HG02884 (cell line): ENCODE results near the gene FBXW2.

Experiments used
- ATAC-seq: cut with Tn5 transposase; IDR thresholded peaks from one replicate; pipeline ENCODE4 v1.9.1; 2021; ENCODE audit warnings: mild to moderate bottlenecking, moderate library complexity; ENCODE audit not compliant: unreplicated experiment

The FBXW2 gene

DNA sequence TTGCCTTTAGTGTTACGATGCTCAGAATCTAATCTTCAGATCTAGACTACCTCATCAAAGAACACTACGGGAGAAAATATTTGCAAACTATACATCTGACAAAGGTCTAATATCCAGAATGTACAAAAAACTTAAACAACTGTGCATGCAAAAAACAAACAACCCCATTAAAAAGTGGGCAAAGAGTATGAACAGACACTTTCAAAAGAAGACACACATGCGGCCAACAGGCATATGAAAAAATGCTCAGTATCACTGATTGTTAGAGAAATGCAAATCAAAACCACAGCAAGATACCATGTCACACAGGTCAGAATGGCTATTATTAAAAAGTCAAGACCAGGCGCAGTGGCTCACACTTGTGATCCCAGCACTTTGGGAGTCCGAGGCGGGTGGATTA, 47.9 kb downstream of the FBXW2 start:
- no peak for ATAC-seq

- no peak for ATAC-seq
Observed at GRCh38 chr9:120742951-120743416, 50.2 kb downstream of the FBXW2 start.

DNA sequence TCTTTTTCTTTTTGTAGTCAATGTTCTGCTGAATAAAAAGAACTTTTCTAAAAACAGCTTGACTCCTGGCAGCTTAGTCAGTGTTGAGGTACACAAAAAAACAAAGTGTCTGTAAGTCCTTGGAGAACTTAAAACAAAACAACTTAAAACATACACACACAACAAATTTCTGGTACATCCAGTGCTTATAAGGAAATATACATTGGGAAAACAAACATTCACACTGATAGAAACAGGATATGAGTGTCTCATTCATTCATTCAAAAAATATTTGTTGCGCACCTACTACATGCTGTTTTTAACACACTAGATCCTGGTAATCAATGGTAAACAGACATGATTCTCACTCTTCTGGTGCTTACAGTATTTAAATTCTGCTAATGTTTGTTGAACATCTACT, 51.5 kb downstream of the FBXW2 start:
- no peak for ATAC-seq

DNA sequence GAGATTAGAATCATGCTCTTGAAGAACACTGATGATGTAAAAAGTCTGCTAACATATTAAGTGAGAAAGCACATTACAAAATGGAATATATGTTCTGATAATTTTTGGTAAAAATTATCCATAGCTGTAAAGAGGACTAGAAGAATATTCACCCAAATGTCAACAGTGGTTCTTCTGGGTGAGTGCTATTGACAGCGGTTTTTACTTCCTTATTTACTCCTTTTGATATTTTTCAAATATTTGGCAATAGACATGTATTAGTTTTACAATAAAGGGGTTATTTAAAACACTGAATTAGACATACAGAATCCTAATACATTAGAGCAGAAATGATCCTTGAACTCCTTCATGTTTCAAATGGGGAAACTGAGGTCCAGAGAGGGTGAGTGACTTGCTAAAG, 52.0 kb downstream of the FBXW2 start:
- no peak for ATAC-seq

DNA sequence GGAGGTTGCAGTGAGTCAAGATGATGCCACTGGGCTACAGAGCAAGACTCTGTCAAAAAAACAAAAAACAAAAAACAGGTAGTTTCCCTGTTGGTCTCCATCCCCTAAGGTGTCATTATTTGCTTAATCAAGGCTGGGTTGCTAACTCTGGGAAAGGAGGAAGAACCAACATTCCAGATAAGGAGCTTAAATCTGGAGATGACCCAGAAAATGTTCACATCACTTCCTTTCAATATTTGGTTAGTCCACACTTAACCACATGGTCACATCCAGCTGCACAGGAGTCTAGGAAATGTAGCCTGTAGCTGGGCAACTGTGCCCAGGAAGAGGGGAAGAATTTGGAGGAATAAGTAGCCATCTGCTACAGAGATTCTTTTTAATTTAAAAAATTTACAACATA, 53.1 kb downstream of the FBXW2 start:
- ATAC-seq, result no peak

- no peak for ATAC-seq
Observed at GRCh38 chr9:120737416-120738165, 55.6 kb downstream of the FBXW2 start.

GRCh38 chr9:120736881-120737280, 56.3 kb downstream of the FBXW2 start:
- no peak for ATAC-seq

DNA sequence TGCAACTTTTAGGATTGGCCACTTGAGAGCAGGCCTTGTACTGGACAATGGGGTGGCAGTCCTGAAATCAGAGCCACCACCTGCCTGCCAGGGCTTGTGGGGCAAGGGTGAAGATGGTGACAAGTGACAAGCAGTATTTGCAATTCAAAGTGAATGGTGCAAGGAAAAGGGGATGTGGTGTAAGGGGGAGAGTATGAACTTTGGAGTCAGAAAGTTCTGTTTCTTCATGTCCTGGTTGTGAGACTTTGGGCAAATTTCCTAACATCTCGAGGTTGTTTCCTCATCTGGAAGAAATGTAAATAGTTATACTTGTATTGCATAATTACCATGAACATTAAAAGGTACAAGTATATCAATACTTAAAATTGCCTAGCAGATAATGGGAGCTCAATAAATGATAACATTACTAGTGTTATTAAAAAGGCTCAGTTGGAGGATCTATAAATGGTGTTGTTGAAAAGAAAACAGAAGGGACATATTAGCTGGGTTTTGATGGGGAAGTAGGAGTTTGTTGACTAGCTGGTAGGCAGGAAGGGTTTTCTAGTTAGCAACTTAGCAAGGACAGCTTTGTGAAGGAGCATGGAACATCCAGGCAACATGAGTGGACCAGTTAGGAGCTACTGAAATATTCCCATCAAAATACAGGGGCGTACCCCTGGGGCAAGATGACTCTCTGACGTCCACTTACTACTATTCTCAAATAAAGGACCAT, 57.6 kb downstream of the FBXW2 start:
- ATAC-seq, result no peak

DNA sequence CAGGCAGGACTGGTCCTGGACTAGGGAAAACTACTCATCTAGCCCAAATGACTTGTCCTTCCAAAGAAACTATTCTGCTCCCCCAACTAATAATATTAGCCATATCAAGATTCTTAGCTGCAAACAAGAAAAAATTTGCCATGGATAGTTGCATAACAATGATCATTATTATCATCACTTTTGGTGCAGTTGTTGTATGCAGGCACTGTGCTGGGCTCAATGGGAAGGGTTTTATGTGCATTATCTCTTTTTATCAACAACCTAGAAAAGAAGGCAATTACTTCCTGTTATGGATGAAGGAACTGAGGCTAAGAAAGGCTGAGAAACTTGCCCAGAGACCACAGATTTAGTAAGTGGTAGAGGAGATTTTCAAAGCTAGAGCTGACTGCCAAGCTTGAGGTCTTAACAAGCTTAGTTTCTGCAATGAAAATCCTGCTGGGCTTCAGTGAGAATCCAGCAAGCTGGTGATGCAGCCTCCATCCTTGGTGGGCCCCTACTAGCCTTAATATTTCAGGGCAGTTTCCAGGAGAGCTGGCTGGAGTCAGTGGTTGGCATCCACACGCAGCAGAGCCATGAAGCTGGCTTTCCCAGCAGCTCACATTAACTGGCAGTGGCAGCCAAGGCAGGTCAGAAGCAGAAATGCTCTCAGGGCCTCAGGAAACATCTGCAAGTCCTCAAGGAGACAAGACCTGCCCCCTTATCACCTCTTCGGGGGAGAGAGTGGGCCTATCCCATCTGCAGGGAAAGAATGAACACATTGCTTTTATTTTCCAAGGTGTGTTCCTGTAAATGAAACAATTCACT, 58.4 kb downstream of the FBXW2 start:
- ATAC-seq, result no peak

DNA sequence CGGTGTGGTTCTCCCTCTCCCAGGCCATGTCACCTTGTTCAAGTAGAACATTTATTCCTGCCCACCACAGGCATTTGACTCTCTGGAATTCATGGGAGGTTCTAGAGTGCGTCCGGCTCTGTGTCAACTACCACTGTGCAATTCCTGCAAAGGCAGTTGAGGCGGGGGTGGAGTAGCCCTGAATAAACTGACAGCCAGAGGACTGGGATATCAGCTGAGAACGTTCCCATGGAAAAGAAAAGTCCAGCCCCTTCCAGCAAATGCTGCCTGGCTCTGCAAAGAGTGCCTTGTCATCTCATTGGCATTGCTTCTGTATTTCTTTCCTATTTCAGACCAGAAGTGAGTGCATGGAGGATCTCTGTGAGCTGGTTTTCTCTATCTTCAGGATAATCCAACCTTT, 60.0 kb downstream of the FBXW2 start:
- no peak for ATAC-seq

GRCh38 chr9:120730654-120731514, 62.3 kb downstream of the FBXW2 start:
- no peak for ATAC-seq

GRCh38 chr9:120729791-120730241, 63.4 kb downstream of the FBXW2 start:
- no peak for ATAC-seq

- ATAC-seq, result no peak
Observed at GRCh38 chr9:120726484-120726883, 66.7 kb downstream of the FBXW2 start.

DNA sequence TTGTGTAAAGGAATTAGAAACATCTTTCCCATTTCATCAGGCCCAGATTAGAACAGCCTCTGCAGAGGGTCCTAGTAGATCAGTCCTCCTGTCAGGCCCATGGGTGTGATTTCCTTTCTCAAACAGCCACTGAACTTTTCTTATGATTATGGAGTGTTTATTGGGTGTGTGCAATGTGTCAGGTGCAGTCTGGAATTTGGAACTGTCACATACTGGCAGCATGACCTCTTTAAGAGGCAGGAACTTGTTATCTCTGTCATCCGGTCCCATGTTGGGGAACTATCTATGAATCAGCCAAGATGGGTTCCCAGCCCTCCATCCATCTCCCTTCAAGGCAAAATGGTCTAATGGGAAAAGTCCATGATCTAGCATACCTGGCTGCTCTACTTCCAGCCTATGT, 67.3 kb downstream of the FBXW2 start:
- no peak for ATAC-seq

- ATAC-seq, result no peak
Observed at GRCh38 chr9:120724757-120725400, 68.3 kb downstream of the FBXW2 start.

GRCh38 chr9:120723565-120723964, 69.7 kb downstream of the FBXW2 start:
- ATAC-seq, result no peak

GRCh38 chr9:120720404-120720803, 72.8 kb downstream of the FBXW2 start:
- no peak for ATAC-seq

DNA sequence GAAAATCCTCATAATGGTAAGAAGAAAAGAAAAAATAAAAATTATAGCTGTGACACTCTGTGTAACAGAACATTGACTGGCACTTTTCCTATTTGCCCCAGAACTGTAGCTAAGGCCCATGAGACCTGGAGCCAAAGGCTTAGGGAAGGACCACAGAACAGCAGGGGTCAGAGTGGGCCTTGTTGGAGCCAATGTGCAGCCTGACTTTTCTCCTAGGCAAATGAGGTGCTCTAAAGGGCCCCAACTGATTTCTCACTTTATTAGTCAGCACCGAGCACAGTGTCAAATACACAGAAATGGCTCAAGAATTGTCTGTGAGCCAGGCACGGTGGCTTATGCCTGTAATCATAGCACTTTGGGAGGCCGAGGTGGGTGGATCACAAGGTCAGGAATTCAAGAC, 74.9 kb downstream of the FBXW2 start:
- ATAC-seq, result no peak

DNA sequence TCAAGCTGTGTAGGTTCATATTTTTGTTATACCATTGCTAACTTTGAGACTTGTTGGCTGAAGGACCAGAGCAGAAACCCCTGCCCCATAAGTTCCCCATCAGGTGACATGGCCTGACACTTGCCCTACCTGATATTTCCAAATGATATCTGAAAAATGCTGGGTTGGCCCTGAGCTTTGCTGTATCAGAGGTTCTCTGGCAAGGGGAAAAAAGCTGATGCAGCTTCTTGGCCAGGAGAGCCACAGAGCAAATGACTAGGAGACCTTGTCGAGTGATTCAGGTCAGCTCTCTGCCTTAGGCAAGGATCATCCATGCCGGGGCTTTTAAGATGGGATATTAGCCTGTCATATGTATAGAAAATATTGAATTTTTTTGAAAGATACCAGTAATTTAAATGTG, 76.0 kb downstream of the FBXW2 start:
- no peak for ATAC-seq

DNA sequence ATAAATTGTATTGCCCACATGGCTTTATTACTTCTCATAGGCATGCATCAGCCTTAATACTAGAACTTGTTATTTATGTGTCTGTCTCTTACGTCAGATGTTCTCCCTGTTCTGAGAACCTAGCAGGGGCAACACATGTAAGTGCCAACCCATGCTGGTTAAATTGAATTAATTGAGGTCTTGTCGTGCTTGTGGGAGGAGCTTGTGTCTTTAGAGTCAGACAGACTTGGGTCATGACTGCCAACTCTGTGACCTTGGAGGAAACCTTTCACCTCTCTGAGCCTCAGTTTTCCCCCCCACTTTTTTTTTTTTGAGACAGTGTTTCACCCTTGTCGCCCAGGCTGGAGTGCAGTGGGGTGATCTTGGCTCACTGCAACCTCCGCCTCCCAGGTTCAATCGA, 76.7 kb downstream of the FBXW2 start:
- ATAC-seq, result no peak
